Measurements from ENCODE around the gene GNAI3. TPM values are rescaled to one million over a fixed set of nuclear protein-coding genes. Genes with fewer than 3 reads are reported as not detected.

GNAI3 gene
- total and polyA plus RNA-seq, 2 of the 13 experiments (the other 11 are each of a cell fraction or from before 2014, with no cell fraction given) = 4.3 to 9.0 TPM

GRCh38 chr1:109570414-109570813 is 22.0 kb downstream of the GNAI3 start:
- Histone ChIP-seq H3K4me3 (replicated peaks in 1 of 3; ENCODE audit: insufficient read depth in 1 of 3, low read depth in 2 of 3, low read length in 3 of 3) (no peak overlapping the region), H3K27ac (ENCODE audit: extremely low read length, insufficient read depth, low read length) (no peak overlapping the region), H3K36me3 (replicated peaks in 1 of 2; ENCODE audit: control insufficient read depth in 1 of 2, insufficient read depth in 2 of 2, low read length in 2 of 2) (peaks cover 0 to 6% of the 10 kb centered on the region in 2 experiments; a peak in 1 of 5 replicates), H3K27me3 (ENCODE audit: control insufficient read depth in 1 of 2, insufficient read depth in 2 of 2, low read length in 2 of 2) (no peaks in the 10 kb centered on the region), H4K20me1 (ENCODE audit: insufficient read depth, low read length) (peaks cover 19% of the 10 kb centered on the region), H3K4me1 (ENCODE audit: insufficient read depth, low read length) (peaks cover 50% of the 10 kb centered on the region), H3K79me2 (ENCODE audit: insufficient read depth, low read length) (peaks cover 74% of the 10 kb centered on the region), H3K9ac (ENCODE audit: insufficient read depth, low read depth, low read length) (no peak overlapping the region), H2AFZ (ENCODE audit: low read length) (no peak overlapping the region), H3K9me3 (ENCODE audit: low read length) (no peaks in the 10 kb centered on the region), H3K4me2 (ENCODE audit: low read depth, low read length) (no peak overlapping the region)
- no peak for DNase-seq (ENCODE audit: low spot score)
- 96% methylated on average over 3 of the region's 3 CpGs for WGBS (ENCODE audit: low lambda C conversion rate)
- TF ChIP-seq RFXAP (CRISPR knock-in tag; IDR thresholded peaks at IDR 0.05; ENCODE audit: borderline replicate concordance) = no peak
- no peak for TF ChIP-seq ZNF580 (CRISPR knock-in tag; IDR thresholded peaks at IDR 0.05; ENCODE audit: borderline replicate concordance, low read depth)
- TF ChIP-seq KAT2B (IDR thresholded peaks at IDR 0.05; ENCODE audit: borderline replicate concordance, low read depth, low read length) = no peak
- TF ChIP-seq MEF2D (CRISPR knock-in tag; IDR thresholded peaks at IDR 0.05) = no peak
- no peak for TF ChIP-seq HNRNPUL1 (IDR thresholded peaks at IDR 0.05; ENCODE audit: low read depth, low read length)
- no peak for TF ChIP-seq ZIK1 (CRISPR knock-in tag; IDR thresholded peaks at IDR 0.05; ENCODE audit: borderline replicate concordance, low read depth)
- TF ChIP-seq ZNF124 (CRISPR knock-in tag; IDR thresholded peaks at IDR 0.05) = no peak
- TF ChIP-seq, protein P1, sequence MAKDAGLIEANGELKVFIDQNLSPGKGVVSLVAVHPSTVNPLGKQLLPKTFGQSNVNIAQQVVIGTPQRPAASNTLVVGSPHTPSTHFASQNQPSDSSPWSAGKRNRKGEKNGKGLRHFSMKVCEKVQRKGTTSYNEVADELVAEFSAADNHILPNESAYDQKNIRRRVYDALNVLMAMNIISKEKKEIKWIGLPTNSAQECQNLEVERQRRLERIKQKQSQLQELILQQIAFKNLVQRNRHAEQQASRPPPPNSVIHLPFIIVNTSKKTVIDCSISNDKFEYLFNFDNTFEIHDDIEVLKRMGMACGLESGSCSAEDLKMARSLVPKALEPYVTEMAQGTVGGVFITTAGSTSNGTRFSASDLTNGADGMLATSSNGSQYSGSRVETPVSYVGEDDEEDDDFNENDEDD (CRISPR knock-in tag; IDR thresholded peaks at IDR 0.05; ENCODE audit: borderline replicate concordance) = no peak
- TF ChIP-seq, protein P2, sequence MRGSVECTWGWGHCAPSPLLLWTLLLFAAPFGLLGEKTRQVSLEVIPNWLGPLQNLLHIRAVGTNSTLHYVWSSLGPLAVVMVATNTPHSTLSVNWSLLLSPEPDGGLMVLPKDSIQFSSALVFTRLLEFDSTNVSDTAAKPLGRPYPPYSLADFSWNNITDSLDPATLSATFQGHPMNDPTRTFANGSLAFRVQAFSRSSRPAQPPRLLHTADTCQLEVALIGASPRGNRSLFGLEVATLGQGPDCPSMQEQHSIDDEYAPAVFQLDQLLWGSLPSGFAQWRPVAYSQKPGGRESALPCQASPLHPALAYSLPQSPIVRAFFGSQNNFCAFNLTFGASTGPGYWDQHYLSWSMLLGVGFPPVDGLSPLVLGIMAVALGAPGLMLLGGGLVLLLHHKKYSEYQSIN (CRISPR knock-in tag; IDR thresholded peaks at IDR 0.05; ENCODE audit: borderline replicate concordance) = no peak
- no peak for TF ChIP-seq EHMT2 (IDR thresholded peaks at IDR 0.05; ENCODE audit: borderline replicate concordance, low read depth, low read length)
- TF ChIP-seq EZH2 (conservative IDR thresholded peaks at IDR 0.05; ENCODE audit: low read depth, low read length) = no peak
- no peak for TF ChIP-seq ZNF768 (CRISPR knock-in tag; IDR thresholded peaks at IDR 0.05)
- TF ChIP-seq ZNF552 (CRISPR knock-in tag; IDR thresholded peaks at IDR 0.05; ENCODE audit: borderline replicate concordance) = no peak
- ATAC-seq = no peak
- FAIRE-seq = no peak
- intact Hi-C loops (cut with micrococcal nuclease; ENCODE audit: unreplicated experiment) (no loop called here), in situ Hi-C loops (cut with HindIII; ENCODE audit: extremely low pct_ligation_motif_present, low pct_unique_long_range_greater_than_20kb) (no loop called here)
- ChIA-PET POLR2A (interaction anchor here (0.7 kb wide), 1 partner anchor 22 kb away, joined by 4 read pairs; the partner anchor contains the start of gene GNAI3), CTCF (ENCODE audit: low intra/inter-chr PET ratio, low total read pairs) (no interaction called here)
- BruUV-seq (replicated peaks) = no TSS peak
